Pancreas (tissue), 10 donors: ENCODE measurements around the gene HSPB7. TPM values are rescaled to one million over a fixed set of nuclear protein-coding genes. Genes with fewer than 3 reads are reported as not detected.

Experiments
- ATAC-seq, 4 donors: fragments of 200-7000 bp; cut with Tn5 transposase; one replicate each; pipeline versions ENCODE4 v1.8.0 to v1.9.1; 2020; ENCODE audit warnings: mild to moderate bottlenecking in 4 of 4, moderate library complexity in 4 of 4
- DNase-seq, 6 donors: peaks; one replicate each; pipeline ENCODE4 v3.0.0-alpha.2; 2020
- FAIRE-seq: peaks from 2 replicates; lab custom pipeline; 2012; peaks lifted over from hg19 to GRCh38; lab: Jason Lieb, UNC
- H3K27ac ChIP-seq, 4 donors: fragments of 200-600 bp; sonication (generic); 1 replicate in 3 of 4; 2 replicates in 1 of 4; pipeline versions ENCODE4 v1.5.0 to v1.8.0; 2020
- H3K27me3 ChIP-seq, 4 donors: fragments of 200-600 bp; one replicate each; pipeline ENCODE4 v1.8.0; 2021
- H3K36me3 ChIP-seq, 3 donors: fragments of 200-600 bp; sonication (generic) in 1 of 3; one replicate each; pipeline versions ENCODE4 v1.5.0 to v1.8.0; 2020 to 2021
- H3K4me1 ChIP-seq, 3 donors: fragments of 200-600 bp; one replicate each; pipeline ENCODE4 v1.8.0; 2021
- H3K4me3 ChIP-seq, 4 donors: fragments of 200-600 bp; sonication (generic) in 2 of 4; one replicate each; pipeline versions ENCODE4 v1.5.0 to v1.8.0; 2020 to 2021
- H3K9me3 ChIP-seq, 4 donors: fragments of 200-600 bp; one replicate each; pipeline ENCODE4 v1.8.0; 2021
- WGBS, 2 donors: extraction: QIAGEN DNeasy Blood & Tissue Kit; methylation state at CpG; one replicate each; pipeline ENCODE4 v1.1.7; 2013; 5-methylcytosine and 5-hydroxymethylcytosine counted together
- intact Hi-C, 3 donors: fragments of 100-400 bp; cut with DNase I; formaldehyde crosslinking; loops; one replicate each; pipeline versions ENCODE4 v1.11.1 to v1.14.2; 2022
- polyA plus RNA-seq, 2 donors: library from polyadenylated mRNA; stranded (reverse); fragments of 200-250 nt; gene quantifications; one replicate each; pipeline ENCODE4 v1.2.3, GENCODE V29; 2013
- total RNA-seq, 6 donors: library from RNA; stranded (reverse); fragmentation: NEBNext Ultra II Directional in 4 of 6; extraction: Animal tissue kit (Norgen Biotek cat#: 25700) in 4 of 6; gene quantifications; one replicate each; pipeline versions ENCODE4 v1.2.1 to v1.2.4, GENCODE V29; 2021 to 2023
- TF ChIP-seq, protein P1 (sequence below), 4 donors: fragments of 200-600 bp; sonication (generic) in 3 of 4; IDR thresholded peaks; one replicate each; pipeline versions ENCODE4 v1.5.0 to v1.8.0; 2021; ENCODE audit warnings: antibody characterized with exemption in 4 of 4
- donor health status: healthy with polysubstance abuse.
- donor health status: DM: no; HTN: no; CAD: no; lungs with moderate emphysema.
- donor health status: DM: no; HTN: no; CAD: no.
- donor health status: control.
- donor health status: control.
- donor health status: Bipolar disorder and iron deficiency.
- donor health status: DM: yes; HTN: yes; CAD: no.
- donor health status: DM: no; HTN: no; CAD: no.
- donor health status: DM: no; HTN: no; CAD: no.
- donor health status: DM: yes; HTN: yes; CAD: no.

The HSPB7 gene
- total and polyA plus RNA-seq, 8 donors = 0.65 to 10.9 (median 2.2) TPM

- H3K36me3 ChIP-seq = no peaks in the 10 kb centered on the region
- ATAC-seq = no peak
- no peaks in the 10 kb centered on the region for H3K27me3 ChIP-seq
- peak overlapping the region in 1 of 4 donors; percentile 64 for H3K27ac ChIP-seq
- H3K4me3 ChIP-seq = no peak overlapping the region
- intact Hi-C loops = no loop called here
- WGBS, 2 donors = 86 to 90% methylated on average over 8 to 10 of the region's 10 CpGs
- peak in 1 of 6 donors; percentile 15 for DNase-seq
- H3K4me1 ChIP-seq = peaks cover 7 to 21% (median 11%) of the 10 kb centered on the region in 3 donors
- FAIRE-seq = no peak
- H3K9me3 ChIP-seq = no peaks in the 10 kb centered on the region
- TF ChIP-seq, protein P1, sequence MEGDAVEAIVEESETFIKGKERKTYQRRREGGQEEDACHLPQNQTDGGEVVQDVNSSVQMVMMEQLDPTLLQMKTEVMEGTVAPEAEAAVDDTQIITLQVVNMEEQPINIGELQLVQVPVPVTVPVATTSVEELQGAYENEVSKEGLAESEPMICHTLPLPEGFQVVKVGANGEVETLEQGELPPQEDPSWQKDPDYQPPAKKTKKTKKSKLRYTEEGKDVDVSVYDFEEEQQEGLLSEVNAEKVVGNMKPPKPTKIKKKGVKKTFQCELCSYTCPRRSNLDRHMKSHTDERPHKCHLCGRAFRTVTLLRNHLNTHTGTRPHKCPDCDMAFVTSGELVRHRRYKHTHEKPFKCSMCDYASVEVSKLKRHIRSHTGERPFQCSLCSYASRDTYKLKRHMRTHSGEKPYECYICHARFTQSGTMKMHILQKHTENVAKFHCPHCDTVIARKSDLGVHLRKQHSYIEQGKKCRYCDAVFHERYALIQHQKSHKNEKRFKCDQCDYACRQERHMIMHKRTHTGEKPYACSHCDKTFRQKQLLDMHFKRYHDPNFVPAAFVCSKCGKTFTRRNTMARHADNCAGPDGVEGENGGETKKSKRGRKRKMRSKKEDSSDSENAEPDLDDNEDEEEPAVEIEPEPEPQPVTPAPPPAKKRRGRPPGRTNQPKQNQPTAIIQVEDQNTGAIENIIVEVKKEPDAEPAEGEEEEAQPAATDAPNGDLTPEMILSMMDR (IDR thresholded peaks at IDR 0.05) = no peak
Measured at GRCh38 chr1:16017076-16017460, 775 bp downstream of the HSPB7 start.

- Histone ChIP-seq H3K27ac (no peak overlapping the region), H3K4me3 (no peak overlapping the region), H3K36me3 (no peaks in the 10 kb centered on the region), H3K9me3 (no peaks in the 10 kb centered on the region), H3K4me1 (peaks cover 0 to 14% (median 2%) of the 10 kb centered on the region in 3 donors), H3K27me3 (no peaks in the 10 kb centered on the region)
- FAIRE-seq (no peak), ATAC-seq (no peak), DNase-seq (peak in 1 of 6 donors; percentile 71)
- TF ChIP-seq, protein P1 (IDR thresholded peaks at IDR 0.05) = no peak
- intact Hi-C loops = no loop called here
- 77 to 83% methylated on average over 22 to 23 of the region's 23 CpGs for WGBS, 2 donors
Measured at GRCh38 chr1:16015960-16016901, 1.6 kb downstream of the HSPB7 start.

DNA sequence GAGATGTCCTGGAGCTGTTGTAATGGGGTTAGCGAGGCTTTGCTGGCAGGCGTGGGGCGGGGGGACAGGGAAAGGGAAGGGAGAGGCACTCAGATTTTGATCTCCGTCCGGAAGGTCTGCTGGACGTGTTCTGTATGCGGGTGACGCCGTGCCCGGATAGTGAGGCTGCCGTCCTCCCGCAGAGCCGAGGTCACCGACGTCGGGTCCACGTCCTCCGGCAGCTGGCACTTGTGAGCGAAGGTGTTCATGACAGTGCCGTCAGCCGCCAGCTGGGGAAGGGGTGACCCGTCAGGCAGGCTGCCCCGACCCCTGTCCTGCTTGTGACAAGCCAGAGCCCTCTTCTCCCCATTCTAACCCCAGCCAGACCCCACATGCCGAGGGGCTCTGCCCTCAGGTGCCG is 2.4 kb downstream of the HSPB7 start:
- peak in 1 of 6 donors; percentile 65 for DNase-seq
- no peak overlapping the region for H3K4me3 ChIP-seq
- H3K36me3 ChIP-seq = no peaks in the 10 kb centered on the region
- TF ChIP-seq, protein P1 (IDR thresholded peaks at IDR 0.05) = no peak
- no peaks in the 10 kb centered on the region for H3K9me3 ChIP-seq
- no peak overlapping the region for H3K27ac ChIP-seq
- WGBS, 2 donors = 92 to 96% methylated on average over 21 to 25 of the region's 25 CpGs
- peaks cover 0 to 14% (median 0%) of the 10 kb centered on the region in 3 donors for H3K4me1 ChIP-seq
- no peak for ATAC-seq
- intact Hi-C loops = no loop called here
- no peaks in the 10 kb centered on the region for H3K27me3 ChIP-seq
- no peak for FAIRE-seq

DNA sequence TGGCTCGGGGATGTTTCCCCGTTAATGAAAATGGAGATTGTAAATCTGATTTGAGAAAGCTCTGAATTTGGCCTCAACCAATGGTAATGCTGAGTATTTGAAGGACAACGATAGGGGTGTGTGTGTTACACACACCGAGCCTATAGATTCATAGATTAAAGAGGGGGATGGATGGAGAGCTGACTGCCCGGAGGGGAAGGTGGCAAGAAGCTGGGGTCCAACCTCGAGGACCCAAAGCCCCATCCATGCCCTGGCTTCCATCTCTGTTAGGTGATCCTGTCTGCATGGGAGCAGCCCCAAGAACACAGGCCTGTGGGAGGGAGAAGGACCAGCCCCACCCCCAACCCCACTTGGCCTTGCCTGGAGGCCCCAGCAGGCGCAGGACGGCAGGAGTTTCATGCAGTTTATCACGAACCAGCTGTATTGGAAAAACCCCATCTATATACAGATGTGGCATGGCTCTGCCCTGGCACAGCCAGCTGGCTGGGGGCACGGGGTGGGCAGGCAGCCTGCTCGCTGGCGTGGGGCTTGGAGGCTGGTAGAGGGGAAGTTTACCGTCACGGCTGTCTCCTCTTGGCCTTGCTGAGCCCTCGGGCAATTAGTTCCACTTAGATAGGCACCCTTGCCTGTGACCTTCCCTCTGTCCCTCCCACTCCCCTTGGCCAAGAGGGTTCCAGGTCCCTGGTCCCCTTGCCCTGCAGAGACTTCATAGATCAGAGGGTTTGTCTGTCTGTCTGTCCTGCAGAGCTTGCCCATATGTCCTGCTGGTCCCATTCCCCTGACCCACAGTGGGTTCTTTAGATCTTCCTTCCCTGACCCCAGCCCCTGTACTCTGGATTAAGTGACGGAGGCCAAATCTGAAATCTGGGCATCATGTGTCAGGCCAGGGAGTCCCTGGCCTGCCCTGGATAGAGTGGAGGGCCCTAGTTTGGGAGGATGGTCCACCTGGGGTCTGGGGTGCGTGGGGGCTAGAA is 3.0 kb downstream of the HSPB7 start:
- ATAC-seq (peak in 1 of 4 donors; percentile 28), DNase-seq (peak in 2 of 6 donors; percentile 55 to 62), FAIRE-seq (no peak)
- 73 to 75% methylated on average over 17 of the region's 17 CpGs for WGBS, 2 donors
- Histone ChIP-seq H3K27ac (peak overlapping the region in 2 of 4 donors; percentile 78 to 82), H3K36me3 (no peaks in the 10 kb centered on the region), H3K27me3 (no peaks in the 10 kb centered on the region), H3K9me3 (no peaks in the 10 kb centered on the region), H3K4me1 (peaks cover 0 to 14% (median 0%) of the 10 kb centered on the region in 3 donors), H3K4me3 (no peak overlapping the region)
- intact Hi-C loops = no loop called here
- TF ChIP-seq, protein P1 (IDR thresholded peaks at IDR 0.05) = no peak
